GM19328 (cell line): ENCODE measurements around the gene ANKRD34B.

Source experiments
- ATAC-seq: cut with Tn5 transposase; IDR thresholded peaks from one replicate; pipeline ENCODE4 v1.9.1; 2021; ENCODE audit warnings: mild to moderate bottlenecking, moderate library complexity; ENCODE audit not compliant: unreplicated experiment

The ANKRD34B gene

DNA sequence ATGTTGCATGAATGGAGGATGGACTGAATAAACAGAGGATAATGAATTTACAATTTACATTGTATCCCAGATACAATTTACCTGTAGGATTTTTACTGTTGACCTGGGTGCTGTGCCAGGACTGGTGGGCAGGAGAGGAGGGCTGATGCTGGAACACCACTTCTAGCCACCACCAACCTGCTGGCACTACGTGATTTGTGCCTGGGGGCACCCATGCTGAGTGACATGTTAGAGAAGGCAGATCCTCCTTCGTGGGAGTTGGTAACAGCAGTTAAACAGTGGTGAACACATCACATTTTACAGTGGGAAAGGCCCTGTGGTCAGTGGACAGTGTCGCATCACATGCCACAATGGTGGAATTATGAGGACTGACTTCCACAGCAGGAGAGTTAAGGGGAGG, 3.0 kb upstream of the ANKRD34B start:
- no peak for ATAC-seq

GRCh38 chr5:80569086-80569960, 757 bp downstream of the ANKRD34B start:
- no peak for ATAC-seq

DNA sequence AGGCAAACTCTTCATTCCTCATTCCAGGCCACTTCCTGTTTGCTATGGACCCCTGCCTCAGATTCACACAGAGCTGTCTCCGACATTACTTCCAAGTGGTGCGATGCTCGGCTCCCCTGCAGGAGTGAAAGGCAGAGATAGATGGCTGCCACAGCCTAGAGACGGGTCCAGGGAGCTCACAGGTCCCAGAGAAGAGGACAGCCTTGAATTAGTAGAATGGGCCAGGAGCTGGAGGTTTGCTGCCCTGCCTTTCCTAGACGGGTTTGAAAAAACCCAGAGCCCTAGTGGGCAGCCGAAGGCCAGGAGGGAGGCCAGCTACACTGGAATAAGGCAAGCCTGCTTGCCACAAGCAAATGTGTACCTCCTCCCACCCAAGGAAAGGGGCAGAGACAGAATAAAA, 1.8 kb downstream of the ANKRD34B start:
- ATAC-seq = no peak

DNA sequence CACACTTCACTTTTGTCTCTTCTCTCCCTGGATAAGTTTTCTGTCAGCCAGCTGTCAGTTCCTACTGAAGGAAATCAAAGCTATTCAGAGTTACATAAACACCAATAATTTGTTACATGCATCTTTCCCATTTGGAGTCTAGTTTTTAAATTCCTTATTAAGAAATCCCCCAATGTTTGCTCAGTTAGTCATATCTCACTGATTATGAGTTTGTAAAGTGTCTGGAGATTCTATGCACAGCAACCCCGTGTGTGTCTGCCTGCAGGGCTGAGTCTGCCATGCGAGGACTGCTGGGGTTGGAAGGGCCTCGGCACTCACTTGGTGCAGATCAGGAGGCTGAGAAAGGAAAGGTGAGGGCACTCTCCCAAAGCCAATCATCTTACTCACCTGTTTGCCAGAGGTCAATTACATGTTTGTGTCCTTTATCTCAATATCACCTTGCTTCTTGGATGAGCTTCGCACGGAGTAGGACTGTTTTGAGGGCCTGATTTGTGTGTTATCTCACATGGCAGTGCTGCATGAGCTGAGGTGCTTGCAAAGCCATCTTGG, 3.3 kb downstream of the ANKRD34B start:
- no peak for ATAC-seq

- ATAC-seq = no peak
Measured at GRCh38 chr5:80565330-80565729, 4.8 kb downstream of the ANKRD34B start.

GRCh38 chr5:80559244-80559643, 10.8 kb downstream of the ANKRD34B start:
- no peak for ATAC-seq

DNA sequence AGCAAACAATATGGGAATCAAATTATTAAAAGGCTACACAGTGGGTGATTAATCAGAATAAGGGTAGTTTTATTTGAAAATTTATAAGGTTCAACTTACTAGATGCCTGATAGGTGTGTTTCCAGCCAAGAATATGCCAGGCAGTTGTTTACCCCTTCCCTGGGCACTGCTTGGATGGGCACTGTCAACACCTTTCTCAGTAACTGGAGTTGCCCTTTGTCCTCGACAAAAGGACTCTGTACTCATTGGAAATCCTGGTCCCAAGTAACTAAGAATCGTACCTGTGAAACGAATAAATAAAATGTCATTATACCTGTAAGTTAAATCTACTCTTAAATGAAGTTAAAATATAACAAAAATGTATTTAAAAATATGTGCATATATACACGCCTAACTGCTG, 15.0 kb downstream of the ANKRD34B start:
- no peak for ATAC-seq

DNA sequence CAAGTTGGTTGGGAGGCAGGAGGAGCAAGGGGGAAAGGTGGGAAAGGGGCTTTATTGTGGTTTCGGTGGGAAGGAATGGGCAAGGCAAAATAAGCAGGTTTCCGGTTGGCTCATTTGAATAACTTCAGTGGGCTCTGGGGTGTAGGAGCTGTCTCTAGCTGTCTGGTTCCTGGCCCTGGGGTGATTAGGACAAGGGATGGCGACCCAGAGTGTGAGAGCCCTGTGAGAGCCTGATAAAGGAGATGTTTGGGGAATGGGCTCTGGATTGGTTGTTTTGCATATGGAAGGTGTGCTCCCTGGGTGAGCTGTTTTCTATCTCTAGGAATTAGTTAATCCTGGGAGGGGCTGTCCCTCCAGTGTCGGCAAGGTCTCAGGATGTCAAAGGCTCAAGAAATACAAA, 15.4 kb downstream of the ANKRD34B start:
- ATAC-seq = no peak

DNA sequence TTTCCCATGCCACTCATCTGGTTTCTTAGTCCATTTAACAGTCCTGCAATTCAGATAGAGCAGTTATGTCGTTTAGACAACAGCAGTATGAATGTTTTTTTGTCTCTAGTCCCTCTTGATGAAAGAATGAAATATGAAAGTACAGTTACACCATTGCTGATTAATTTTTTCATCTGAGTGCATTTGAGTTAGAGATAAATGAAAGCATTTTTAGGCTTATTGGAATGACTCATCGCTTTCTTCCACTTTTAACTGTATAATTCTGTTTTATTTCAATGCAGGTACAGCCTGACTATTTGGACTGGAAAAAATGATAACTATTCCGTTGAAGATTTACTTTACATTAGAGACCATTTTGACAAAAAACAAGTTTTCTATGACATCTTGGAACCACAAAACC, 28.7 kb downstream of the ANKRD34B start:
- no peak for ATAC-seq

- no peak for ATAC-seq
Measured at GRCh38 chr5:80540691-80541090, 29.4 kb downstream of the ANKRD34B start.

GRCh38 chr5:80516826-80517225, 53.3 kb downstream of the ANKRD34B start:
- no peak for ATAC-seq

DNA sequence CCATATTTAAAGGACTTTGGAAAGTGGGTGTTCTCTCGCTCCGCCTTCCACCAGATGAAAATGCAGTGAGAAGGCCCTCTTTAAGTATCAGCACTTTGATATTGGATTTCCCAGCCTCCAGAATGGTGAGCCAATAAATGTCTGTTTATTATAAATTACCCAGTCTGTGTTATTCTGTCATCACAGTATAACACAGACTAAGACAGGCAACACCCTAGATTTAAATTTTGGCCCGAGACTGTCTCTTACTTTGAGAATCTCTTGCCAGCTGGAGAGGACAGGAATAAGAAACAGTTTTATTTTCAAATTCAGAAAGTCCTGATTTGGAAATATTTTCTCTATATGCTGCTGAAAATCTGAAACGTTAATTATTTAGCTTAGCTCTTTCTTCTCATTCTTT, 60.7 kb downstream of the ANKRD34B start:
- ATAC-seq = no peak

GRCh38 chr5:80508844-80509243, 61.2 kb downstream of the ANKRD34B start:
- ATAC-seq = no peak

DNA sequence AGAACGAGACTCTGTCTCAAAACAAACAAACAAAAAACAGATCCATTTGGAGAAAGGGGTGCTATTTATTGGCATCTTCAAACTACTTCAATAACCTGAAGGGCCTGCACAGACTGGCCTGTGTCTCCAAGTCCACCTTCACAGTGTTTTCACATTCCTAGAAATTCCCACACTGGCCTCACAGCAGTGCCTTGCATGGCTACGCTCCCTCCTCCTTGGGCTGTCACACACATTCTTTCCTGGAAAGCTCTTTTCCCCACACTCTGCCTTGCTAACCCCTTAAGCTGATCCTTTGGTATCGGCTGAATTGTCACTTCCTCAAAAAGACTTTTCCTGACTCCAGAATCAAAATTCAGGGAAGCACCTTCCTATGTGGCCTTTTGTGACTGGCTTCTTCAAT, 62.4 kb downstream of the ANKRD34B start:
- ATAC-seq = no peak
